ENCODE data around the gene DDX49.
A peak's percentile ranks its signal among the peaks of the same experiment; 100 is the strongest.
"Not testable (repeated sequence)": the region's sequence is repeated elsewhere in the genome, so short reads cannot be mapped to it uniquely, and the experiment has no call there.

DDX49 gene

GRCh38 chr19:18940769-18941627, 21.5 kb downstream of the DDX49 start, which contains the start of gene HOMER3:
Gene HOMER3, minus strand, starts transcription at chr19:18941217. Its CDS starts 2,235 bp downstream, at chr19:18938982.
- DNase-seq (ENCODE audit: low read depth in 1 of 2, low spot score in 1 of 2): peak; percentile 55 to 75

DNA sequence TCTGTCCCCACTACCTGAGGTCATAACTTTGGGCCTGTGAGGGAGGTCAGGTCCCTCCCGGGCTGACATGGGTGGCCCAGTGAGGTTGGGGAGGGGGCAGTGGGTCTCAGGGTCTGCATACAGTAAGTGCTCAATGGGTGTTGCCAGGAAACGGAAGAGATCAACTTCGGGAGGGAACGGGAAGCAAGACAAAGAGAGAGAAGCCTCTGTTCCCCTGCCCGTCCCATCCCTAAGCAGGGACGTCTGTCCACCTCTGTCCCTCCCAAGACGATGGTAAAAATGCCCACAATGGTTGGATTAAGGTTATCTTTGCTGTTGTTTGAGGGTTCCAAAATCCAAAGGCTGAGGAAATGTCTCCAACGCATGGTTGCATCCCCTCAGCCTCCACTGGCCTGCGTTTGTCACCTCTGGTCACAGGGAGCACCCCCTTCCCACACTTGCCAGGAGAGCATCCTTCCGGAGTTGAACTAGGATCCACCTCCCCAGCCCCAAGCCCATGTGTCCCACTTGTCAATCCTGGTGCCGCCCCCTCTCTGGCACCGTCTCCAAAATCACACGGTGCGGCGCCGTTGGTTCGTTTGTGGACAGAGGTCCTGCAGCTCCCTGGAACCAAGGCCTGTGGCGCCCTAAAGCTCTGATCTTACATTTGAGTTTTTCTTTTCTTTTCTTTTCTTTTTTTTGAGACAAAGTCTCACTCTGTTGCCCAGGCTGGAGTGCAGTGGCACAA, 22.3 kb downstream of the DDX49 start:
- no peak for DNase-seq (ENCODE audit: low read depth in 1 of 2, low spot score in 1 of 2)

DNA sequence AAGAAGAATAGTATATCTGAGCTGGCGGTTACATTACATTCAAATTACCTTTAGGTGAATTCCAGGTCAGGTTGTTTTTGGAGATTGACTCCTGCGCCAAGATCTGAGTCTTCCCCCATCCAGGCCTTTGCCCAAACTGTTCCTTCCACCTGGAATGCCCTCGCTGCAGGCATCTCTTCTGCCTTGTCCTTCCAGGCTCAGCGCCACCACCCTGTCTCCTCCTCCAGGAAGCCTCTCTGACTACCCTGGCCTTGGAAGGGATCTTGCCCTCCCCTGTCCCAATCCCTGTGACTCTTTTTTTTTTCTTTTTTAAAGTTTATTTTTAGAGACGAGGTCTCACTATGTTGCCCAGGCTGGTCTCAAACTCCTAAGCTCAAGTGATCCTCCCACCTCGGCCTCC, 23.2 kb downstream of the DDX49 start:
- no peak for DNase-seq (ENCODE audit: low read depth in 1 of 2, low spot score in 1 of 2)

- DNase-seq (ENCODE audit: low read depth in 1 of 2, low spot score in 1 of 2): no peak
Measured at GRCh38 chr19:18943465-18943864, 23.9 kb downstream of the DDX49 start.

DNA sequence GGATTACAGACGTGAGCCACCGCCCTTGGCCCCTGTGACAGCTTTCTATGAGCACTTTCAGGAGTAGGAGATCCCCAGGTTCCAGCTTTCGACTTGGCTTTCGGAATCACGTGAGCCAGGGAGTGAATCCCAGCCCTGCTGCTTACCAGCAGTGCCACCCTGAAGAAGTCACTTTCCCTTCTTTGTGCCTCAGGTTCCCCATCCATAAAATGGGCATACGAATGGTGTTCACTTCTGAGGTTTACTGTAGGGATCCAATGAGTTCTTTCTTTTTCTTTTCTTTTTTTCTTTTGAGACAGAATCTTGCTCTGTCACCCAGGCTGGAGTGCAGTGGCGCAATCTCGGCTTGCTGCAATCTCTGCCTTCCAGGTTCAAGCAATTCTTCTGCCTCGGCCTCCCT, 25.8 kb downstream of the DDX49 start:
- no peak for DNase-seq (ENCODE audit: low read depth in 1 of 2, low spot score in 1 of 2)

GRCh38 chr19:18946335-18946734, 26.8 kb downstream of the DDX49 start:
- DNase-seq (ENCODE audit: low read depth in 1 of 2, low spot score in 1 of 2): no peak

DNA sequence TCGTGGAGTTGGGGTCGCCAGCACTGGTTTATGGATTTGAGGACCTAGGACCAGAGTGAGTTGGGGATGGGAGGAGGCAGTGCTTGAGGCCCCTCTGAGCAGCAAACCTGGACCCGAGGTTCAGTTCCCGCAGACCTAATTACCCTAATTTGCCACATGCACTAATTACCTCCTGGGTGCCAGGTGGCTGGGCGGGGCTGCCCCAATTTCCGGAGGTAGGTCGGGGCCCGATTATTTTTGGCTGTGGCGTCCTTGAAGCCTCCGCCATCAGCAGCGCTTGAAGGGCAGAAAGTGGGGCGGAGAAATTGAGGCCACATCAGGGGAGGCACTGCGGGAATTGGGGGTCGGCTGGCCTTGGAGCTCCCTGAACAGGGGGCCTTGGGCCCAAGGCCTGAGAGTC, 27.4 kb downstream of the DDX49 start:
- no peak for DNase-seq (ENCODE audit: low read depth in 1 of 2, low spot score in 1 of 2)

DNA sequence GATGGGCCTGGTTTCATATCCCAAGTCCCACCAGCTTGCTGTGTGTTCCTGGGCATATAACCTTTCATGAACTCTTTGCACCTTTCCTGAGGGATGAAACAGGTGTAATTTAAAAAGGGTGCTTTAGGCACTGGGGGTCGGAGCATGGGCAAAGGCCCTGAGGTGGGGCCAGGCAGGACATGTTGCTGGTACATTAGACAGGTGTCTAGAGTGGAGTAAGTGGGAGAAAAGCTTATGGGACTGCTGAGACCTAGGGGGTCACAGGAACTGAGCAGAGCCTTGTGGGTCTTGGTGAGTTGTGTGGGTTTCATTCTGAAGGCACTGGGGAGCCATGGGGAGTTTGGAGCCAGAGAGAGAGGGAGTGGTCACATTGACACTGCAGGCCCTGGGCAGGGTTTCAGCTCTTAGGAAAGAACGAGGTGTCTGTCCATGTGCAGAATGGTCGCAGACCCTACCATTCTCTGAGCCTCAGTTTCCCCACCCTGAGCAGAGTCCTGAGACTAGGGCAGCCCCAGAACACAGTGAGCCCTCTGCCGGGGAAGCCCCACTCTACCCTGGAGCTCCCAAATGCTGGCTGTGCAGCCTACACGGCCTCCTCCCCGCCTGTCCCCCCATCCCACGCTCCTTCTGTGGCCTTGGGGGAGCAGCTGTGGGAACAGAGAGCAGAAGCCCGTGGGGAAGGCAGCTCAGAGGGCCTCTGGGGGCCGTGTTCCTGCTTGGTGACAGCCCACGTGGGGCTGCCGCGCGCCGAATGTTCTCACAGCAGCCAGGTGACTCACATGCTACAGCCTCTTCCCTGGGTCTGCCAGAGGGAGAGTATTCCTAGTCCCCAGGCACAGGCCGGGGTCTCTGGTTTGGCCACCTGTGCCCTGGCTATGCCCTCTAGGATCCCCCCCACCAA, 28.8 kb downstream of the DDX49 start:
- DNase-seq (ENCODE audit: low read depth in 1 of 2, low spot score in 1 of 2): no peak

GRCh38 chr19:18948976-18949356, 29.5 kb downstream of the DDX49 start:
- DNase-seq (ENCODE audit: low read depth in 1 of 2, low spot score in 1 of 2): no peak

GRCh38 chr19:18949858-18950257, 30.3 kb downstream of the DDX49 start:
- no peak for DNase-seq (ENCODE audit: low read depth in 1 of 2, low spot score in 1 of 2)

GRCh38 chr19:18951721-18952281, 32.3 kb downstream of the DDX49 start:
- DNase-seq (ENCODE audit: low read depth in 1 of 2, low spot score in 1 of 2): no peak

- not testable (repeated sequence) for DNase-seq (ENCODE audit: low read depth in 1 of 2, low spot score in 1 of 2)
Measured at GRCh38 chr19:18952364-18953003, 33.0 kb downstream of the DDX49 start.

DNA sequence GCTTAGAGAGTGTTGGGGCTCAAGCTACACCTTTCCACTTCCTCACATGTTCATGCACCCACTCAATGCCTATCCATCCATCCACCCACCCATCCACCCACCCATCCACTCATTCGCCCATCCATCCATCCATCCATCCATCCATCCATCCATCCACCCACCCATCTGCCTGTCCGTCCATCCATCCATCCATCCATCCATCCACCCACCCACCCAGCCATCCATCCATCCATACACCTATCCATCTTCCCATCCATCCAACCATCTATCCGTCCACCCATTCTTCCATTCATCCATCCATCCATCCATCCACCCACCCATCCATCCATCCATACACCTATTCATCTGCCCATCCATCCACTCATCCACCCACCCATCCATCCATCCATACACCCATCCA, 34.6 kb downstream of the DDX49 start:
- no peak for DNase-seq (ENCODE audit: low read depth in 1 of 2, low spot score in 1 of 2)

DNA sequence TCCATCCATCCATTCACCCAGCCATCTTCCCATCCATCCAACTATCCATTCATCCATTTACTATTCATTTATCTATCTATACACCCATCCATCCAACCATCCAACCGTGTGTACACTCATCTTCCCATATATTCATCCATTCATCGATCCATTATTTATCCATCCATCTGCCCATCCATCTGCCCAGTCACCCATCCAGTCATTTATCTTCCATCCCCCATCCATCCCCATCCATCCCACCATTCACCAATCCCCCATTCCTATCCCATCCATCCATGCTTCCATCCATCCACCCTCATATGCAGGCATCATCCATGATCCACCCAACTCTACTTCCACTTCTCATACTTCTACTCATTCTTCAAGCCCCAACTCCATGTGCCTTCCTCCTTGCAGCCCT, 35.5 kb downstream of the DDX49 start:
- no peak for DNase-seq (ENCODE audit: low read depth in 1 of 2, low spot score in 1 of 2)

GRCh38 chr19:18960370-18960769, 40.9 kb downstream of the DDX49 start:
- DNase-seq (ENCODE audit: low read depth in 1 of 2, low spot score in 1 of 2): no peak

- no peak for DNase-seq (ENCODE audit: low read depth in 1 of 2, low spot score in 1 of 2)
Measured at GRCh38 chr19:18961767-18962620, 42.5 kb downstream of the DDX49 start.

DNA sequence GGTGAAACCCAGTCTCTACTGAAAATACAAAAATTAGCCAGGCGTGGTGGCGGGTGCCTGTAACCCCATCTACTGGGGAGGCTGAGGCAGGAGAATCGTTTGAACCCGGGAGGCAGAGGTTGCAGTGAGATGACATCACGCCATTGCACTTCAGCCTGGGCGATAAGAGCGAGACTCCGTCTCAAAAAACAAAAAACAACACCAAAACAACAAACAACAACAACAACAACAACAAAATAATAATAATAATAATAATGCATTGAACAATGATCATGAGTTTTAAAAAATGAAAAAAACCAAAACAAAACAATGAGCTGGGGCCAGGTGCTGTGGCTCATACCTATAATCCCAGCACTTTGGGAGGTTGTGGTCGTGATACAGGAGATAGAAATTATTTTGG, 44.6 kb downstream of the DDX49 start:
- DNase-seq (ENCODE audit: low read depth in 1 of 2, low spot score in 1 of 2): no peak

DNA sequence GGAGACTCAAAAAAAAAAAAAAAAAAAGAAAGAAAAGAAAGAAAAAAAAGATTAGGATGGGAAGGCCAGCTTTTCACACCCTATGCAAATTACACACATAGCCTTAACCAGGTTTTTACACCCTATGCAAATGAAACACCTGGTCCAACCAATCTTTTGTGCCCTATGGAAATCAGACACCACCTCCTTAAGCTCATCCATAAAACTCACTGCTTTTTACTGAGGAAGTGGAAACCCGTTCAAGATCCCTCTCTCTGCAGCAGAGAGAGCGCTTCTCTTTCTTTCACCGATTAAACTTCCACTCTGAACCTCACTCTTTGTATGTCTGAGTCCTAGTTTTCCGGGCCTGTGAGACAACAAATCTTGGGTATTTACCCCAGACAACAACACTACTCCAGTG, 46.8 kb downstream of the DDX49 start:
- DNase-seq (ENCODE audit: low read depth in 1 of 2, low spot score in 1 of 2): no peak

- DNase-seq (ENCODE audit: low read depth in 1 of 2, low spot score in 1 of 2): no peak
Measured at GRCh38 chr19:18967358-18968146, 48.0 kb downstream of the DDX49 start.
